Measurements from ENCODE around the gene MEIS2.
"Not testable (repeated sequence)": the region's sequence is repeated elsewhere in the genome, so short reads cannot be mapped to it uniquely, and the experiment has no call there.

Gene MEIS2

DNA sequence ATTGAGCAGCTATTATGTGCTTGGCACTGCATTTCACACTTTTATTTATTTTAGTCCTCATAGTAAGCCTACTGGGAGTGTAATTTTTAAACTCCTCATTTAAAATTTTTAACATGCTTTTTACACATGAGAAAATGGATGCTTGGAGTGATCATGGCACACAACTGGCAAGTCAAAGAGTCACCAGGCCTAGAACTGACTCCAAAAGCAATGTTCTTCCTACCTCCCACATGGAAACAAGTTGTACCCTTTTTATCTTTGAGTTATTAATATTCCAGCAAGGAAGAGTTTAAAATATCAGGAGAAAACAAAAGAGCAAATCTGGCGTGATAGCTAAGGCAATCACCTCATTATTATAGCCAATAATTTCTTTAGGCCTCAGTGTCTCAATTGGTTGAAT, 100.6 kb downstream of the MEIS2 start:
- DNase-seq: no peak

GRCh38 chr15:36996538-36997181, 103.7 kb downstream of the MEIS2 start:
- no peak for DNase-seq

DNA sequence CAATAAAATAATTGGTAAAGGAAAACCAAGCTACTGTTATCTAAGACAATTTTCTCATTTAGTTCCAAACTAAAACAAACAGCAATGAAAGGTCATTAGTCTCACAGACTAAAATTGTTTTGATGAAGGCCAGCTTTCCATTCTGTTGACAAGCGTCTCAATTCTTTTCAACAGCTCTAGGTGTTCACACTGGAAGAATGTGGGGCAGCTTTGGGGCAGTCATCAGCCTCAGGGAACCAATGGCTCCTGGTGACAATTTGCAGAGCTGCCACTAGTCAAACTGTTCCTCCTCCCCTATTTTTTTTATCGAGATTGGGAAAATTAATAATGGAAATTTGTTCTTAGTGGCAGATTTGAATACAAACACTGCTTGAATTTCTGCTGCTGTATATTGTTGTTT, 104.2 kb downstream of the MEIS2 start:
- DNase-seq: no peak

DNA sequence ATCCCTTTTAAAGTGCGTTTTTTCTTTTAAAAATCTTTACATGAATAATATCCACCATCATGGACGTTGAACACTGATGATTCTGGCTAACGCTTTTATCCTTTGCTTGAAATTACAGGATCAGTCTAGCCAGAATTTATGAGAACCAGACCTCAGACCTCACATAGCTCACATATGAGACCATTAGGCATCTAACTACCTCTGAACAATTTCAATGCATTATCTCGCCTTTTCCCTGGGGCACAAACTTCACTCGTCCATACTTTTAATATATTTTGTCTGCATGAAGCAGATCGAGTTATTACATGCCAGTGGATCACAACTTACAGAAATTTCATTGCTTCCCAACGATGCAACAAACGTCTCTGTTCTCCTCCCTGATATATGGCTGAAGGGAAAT, 105.6 kb downstream of the MEIS2 start:
- no peak for DNase-seq

GRCh38 chr15:36992454-36992853, 107.9 kb downstream of the MEIS2 start:
- DNase-seq: no peak

- no peak for DNase-seq
Measured at GRCh38 chr15:36988947-36989346, 111.4 kb downstream of the MEIS2 start.

GRCh38 chr15:36982430-36982829, 117.9 kb downstream of the MEIS2 start:
- no peak for DNase-seq

GRCh38 chr15:36980281-36980680, 120.1 kb downstream of the MEIS2 start:
- DNase-seq: not testable (repeated sequence)

GRCh38 chr15:36978625-36979024, 121.7 kb downstream of the MEIS2 start:
- DNase-seq: no peak

- no peak for DNase-seq
Measured at GRCh38 chr15:36978126-36978525, 122.2 kb downstream of the MEIS2 start.

DNA sequence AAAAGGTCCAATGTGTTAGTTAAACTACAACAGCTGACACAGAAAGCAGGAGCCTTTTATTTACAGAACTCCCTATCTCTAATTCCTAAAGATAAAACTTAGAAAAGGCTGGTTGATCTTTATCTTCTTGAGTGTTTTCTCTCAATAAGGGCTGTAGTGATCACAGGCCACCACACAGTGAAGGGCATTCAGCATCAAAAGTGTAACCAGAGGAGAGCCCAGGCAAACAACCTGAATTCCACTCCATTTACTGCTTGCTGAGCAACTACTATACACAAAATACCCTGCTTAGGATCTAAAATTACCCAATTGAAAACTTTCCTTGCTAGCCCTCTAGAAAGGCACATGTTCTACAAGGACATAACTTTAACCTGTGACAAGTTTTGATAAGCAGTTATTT, 122.7 kb downstream of the MEIS2 start:
- no peak for DNase-seq

- no peak for DNase-seq
Measured at GRCh38 chr15:36972704-36973103, 127.6 kb downstream of the MEIS2 start.

DNA sequence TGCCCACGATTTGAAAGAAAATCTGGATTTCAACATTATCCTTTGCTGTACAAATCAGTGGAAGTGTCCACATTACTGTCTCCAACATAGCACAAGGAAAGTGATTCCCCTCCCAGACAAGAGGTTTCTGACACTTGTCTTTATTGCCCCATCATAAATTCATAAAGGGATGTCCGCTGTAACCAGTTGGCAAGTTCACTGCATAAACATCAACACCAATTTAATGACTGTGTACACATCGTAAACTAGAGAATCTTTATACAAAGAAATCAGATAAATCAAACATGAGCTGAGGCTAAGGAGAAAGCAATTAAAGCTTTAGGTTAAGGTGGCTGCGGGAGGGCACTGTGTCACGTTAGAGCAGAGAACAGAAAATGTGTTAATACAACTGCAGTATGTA, 129.8 kb downstream of the MEIS2 start:
- no peak for DNase-seq

GRCh38 chr15:36967929-36968328, 132.4 kb downstream of the MEIS2 start:
- no peak for DNase-seq

GRCh38 chr15:36966708-36967107, 133.6 kb downstream of the MEIS2 start:
- no peak for DNase-seq

GRCh38 chr15:36965570-36966342, 134.6 kb downstream of the MEIS2 start:
- DNase-seq: no peak

- DNase-seq: no peak
Measured at GRCh38 chr15:36964626-36965025, 135.7 kb downstream of the MEIS2 start.

GRCh38 chr15:36961956-36962355, 138.4 kb downstream of the MEIS2 start:
- DNase-seq: no peak

- no peak for DNase-seq
Measured at GRCh38 chr15:36960947-36961227, 139.5 kb downstream of the MEIS2 start.

- DNase-seq: no peak
Measured at GRCh38 chr15:36960179-36960946, 140.0 kb downstream of the MEIS2 start.

DNA sequence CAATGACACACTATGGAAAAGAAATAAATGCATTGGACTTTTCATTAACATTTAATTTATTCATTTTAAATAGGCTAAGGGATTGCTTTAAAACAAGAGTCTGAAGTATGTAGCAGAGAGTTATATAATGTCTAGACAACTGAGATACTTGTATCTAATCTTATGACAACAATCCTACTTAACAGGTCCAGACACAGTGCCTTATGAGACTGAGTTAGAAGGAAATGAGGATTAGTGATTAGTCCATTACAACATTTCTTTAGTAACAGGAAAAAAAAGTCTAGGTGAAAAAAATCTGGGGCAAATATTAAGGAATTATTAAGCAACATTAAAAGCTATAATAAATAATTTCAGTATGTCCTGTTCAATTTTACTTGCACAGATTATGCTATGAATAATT, 140.6 kb downstream of the MEIS2 start:
- no peak for DNase-seq

- peak; percentile 12 for DNase-seq
Measured at GRCh38 chr15:36958606-36959005, 141.7 kb downstream of the MEIS2 start.

GRCh38 chr15:36954486-36954885, 145.9 kb downstream of the MEIS2 start:
- peak; percentile 9 for DNase-seq

DNA sequence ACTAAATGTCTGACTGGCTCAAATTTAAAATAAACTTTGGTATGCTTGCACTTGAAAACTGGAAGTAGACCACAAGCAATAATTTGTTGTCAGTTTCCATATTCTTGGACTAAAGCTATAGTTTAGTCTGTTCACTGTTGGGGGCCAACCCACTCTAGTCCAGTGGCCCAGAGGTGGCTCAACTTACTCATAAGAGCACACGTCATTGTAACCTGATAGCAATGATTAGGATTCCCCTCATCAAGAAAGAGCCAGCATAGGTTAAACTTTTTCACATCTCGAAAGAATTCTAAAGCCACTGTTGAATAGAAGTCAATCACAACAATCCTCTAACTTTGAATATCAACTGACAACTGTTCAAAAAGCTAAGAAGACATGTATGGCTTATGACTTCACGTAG, 147.0 kb downstream of the MEIS2 start:
- DNase-seq: no peak
